ENCODE data around the gene SH3GL2.
"Not testable (repeated sequence)": the region's sequence is repeated elsewhere in the genome, so short reads cannot be mapped to it uniquely, and the experiment has no call there.

Gene SH3GL2

GRCh38 chr9:17760250-17760649, 181.4 kb downstream of the SH3GL2 start:
- DNase-seq: no peak

- peak; percentile 24 for DNase-seq
These were observed 183.3 kb downstream of the SH3GL2 start for GRCh38 chr9:17761984-17762676.

- no peak for DNase-seq
These were observed 185.4 kb downstream of the SH3GL2 start for GRCh38 chr9:17764306-17764705.

GRCh38 chr9:17765131-17765530, 186.3 kb downstream of the SH3GL2 start:
- DNase-seq: not testable (repeated sequence)

GRCh38 chr9:17772223-17772622, 193.4 kb downstream of the SH3GL2 start:
- DNase-seq: no peak

GRCh38 chr9:17775656-17776055, 196.8 kb downstream of the SH3GL2 start:
- no peak for DNase-seq

GRCh38 chr9:17776735-17777134, 197.9 kb downstream of the SH3GL2 start:
- no peak for DNase-seq

- no peak for DNase-seq
These were observed 198.6 kb downstream of the SH3GL2 start for GRCh38 chr9:17777465-17777864.

GRCh38 chr9:17782430-17783149, 203.7 kb downstream of the SH3GL2 start:
- no peak for DNase-seq

- no peak for DNase-seq
These were observed 204.4 kb downstream of the SH3GL2 start for GRCh38 chr9:17783227-17783626.

- no peak for DNase-seq
These were observed 210.4 kb downstream of the SH3GL2 start for GRCh38 chr9:17789316-17789715.

GRCh38 chr9:17793713-17794622, 215.1 kb downstream of the SH3GL2 start:
- DNase-seq: no peak

GRCh38 chr9:17795744-17796143, 216.9 kb downstream of the SH3GL2 start:
- DNase-seq: no peak

- DNase-seq: no peak
These were observed 220.5 kb downstream of the SH3GL2 start for GRCh38 chr9:17799369-17799768.

GRCh38 chr9:17800418-17800817, 221.6 kb downstream of the SH3GL2 start:
- no peak for DNase-seq

- no peak for DNase-seq
These were observed 223.5 kb downstream of the SH3GL2 start for GRCh38 chr9:17802249-17802857.

GRCh38 chr9:17807613-17808282, 228.9 kb downstream of the SH3GL2 start:
- peak; percentile 22 for DNase-seq

- no peak for DNase-seq
These were observed 231.5 kb downstream of the SH3GL2 start for GRCh38 chr9:17810317-17810716.

GRCh38 chr9:17810728-17811571, 232.1 kb downstream of the SH3GL2 start:
- DNase-seq: peak; percentile 60

- DNase-seq: no peak
These were observed 234.9 kb downstream of the SH3GL2 start for GRCh38 chr9:17813798-17814197.

- DNase-seq: no peak
These were observed 237.7 kb downstream of the SH3GL2 start for GRCh38 chr9:17816431-17817027.

All from NCI-H774 (cell line).